Nephron (organoid): ENCODE results near the gene DCLRE1B.

Experiments used
- H3K27ac Mint-ChIP-seq, 3 experiments: 2 replicates each; pipeline ENCODE4 v1.8.0; 2020; ENCODE audit warnings: mixed read lengths in 3 of 3, mild to moderate bottlenecking in 2 of 3, moderate library complexity in 1 of 3
- H3K27me3 Mint-ChIP-seq: 2 replicates; pipeline ENCODE4 v1.8.0; 2021; ENCODE audit warnings: low read depth, mild to moderate bottlenecking, moderate library complexity, mixed read lengths
- H3K36me3 Mint-ChIP-seq: 2 replicates; pipeline ENCODE4 v1.8.0; 2020; ENCODE audit warnings: low read depth, mixed read lengths
- H3K4me1 Mint-ChIP-seq: 2 replicates; pipeline ENCODE4 v1.8.0; 2020; ENCODE audit warnings: mixed read lengths
- H3K4me3 Mint-ChIP-seq, 3 experiments: 2 replicates each; pipeline ENCODE4 v1.8.0; 2020; ENCODE audit warnings: mild to moderate bottlenecking in 3 of 3, mixed read lengths in 3 of 3, moderate library complexity in 2 of 3
- H3K9me3 Mint-ChIP-seq: 2 replicates; pipeline ENCODE4 v1.8.0; 2020; ENCODE audit warnings: mixed read lengths
- CTCF ChIP-seq, 3 experiments: fragments of 200-600 bp; sonication (generic); IDR thresholded peaks; one replicate each; pipeline ENCODE4 v1.5.0; 2021; ENCODE audit warnings: antibody characterized with exemption in 3 of 3; ENCODE audit not compliant: unreplicated experiment in 3 of 3

The DCLRE1B gene

GRCh38 chr1:113871597-113872113 lies 33.5 kb upstream of the DCLRE1B start, which contains the start of gene PTPN22:
Gene PTPN22, minus strand, starts transcription at chr1:113871712.
- Mint-ChIP-seq H3K27me3 (peaks cover 4% of the 10 kb centered on the region), H3K36me3 (no peaks in the 10 kb centered on the region), H3K4me1 (no peaks in the 10 kb centered on the region), H3K9me3 (no peaks in the 10 kb centered on the region), H3K27ac (no peak within 1 kb of the TSS), H3K4me3 (no peak within 1 kb of the TSS)
- no peak for TF ChIP-seq CTCF (IDR thresholded peaks at IDR 0.05; ENCODE audit: unreplicated experiment in 3 of 3)

DNA sequence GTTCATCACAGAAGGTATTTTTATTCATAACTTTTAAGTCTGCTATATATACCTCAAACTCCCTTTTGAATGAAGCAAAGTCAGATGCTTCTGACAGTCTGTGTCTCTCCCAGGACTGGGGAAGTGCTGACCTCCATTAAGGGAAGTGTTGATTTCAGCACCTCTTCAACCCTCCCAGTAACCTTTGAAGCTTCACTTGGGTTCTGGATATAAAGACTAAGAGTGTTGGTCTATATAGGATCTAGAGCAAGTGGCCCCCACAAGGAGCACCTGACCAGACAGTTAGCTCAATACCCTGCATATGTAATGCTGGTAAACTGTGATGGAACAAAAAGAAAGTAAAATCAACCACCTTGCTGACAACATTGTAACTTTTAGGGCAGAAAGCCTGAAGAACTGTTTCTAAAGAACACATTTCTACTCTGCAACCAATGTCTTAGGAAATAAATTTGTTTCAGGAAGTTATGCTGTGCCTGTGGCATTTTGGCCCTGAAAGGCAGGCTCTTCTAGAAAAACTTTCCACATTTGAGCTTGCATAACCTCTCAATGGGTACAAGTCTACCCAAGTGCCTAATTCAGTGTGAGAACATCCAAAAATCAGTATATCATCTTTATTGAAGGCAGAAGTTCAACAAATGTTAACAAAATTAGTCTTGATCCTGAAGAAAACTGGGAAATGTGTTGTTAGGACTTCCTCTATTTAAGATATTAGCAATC lies 32.7 kb upstream of the DCLRE1B start:
- no peaks in the 10 kb centered on the region for H3K4me1 Mint-ChIP-seq
- no peak for TF ChIP-seq CTCF (IDR thresholded peaks at IDR 0.05; ENCODE audit: unreplicated experiment in 3 of 3)
- peaks cover 4% of the 10 kb centered on the region for H3K27me3 Mint-ChIP-seq
- no peaks in the 10 kb centered on the region for H3K36me3 Mint-ChIP-seq
- no peak overlapping the region for H3K4me3 Mint-ChIP-seq
- no peak overlapping the region for H3K27ac Mint-ChIP-seq
- H3K9me3 Mint-ChIP-seq = no peaks in the 10 kb centered on the region

DNA sequence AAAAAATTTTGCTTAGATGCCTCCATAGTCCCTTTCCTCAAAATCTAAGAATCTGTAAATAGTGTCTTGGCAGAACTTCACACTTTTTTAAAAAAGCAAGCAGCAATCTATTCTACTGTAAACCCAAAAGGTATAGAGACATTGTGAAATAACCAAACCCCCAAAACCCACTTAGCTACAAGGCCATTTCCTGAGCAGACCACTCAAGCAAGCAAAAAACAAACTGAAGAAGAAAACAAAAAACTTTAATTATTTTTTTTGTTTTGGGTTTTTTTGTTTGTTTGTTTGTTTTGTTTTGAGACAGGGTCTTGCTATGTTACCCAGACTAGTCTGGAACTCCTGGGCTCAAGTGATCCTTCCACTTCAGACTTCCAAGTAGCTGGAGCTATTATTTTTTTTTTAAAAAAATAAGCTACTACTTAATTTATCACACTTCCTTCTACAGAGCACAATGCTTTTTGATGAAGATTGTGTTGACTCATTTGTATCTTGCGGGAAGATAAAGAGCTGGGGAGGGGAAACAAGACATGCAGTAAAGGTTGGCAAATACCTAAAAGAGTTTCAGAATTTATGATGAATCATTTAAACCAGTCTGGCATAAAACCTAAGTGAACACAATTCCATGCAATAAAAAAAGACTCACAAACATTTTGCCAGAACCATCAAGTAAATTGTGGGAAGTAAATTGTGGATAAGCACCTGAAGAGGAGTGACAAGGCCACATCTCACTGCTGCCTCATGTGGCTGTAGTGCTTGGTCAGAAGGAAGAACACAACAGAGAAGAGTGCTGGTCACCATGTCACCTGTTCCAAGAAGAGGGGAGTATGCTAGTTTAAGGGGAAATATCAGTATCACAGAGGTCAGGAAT lies 30.9 kb upstream of the DCLRE1B start:
- no peak overlapping the region for H3K4me3 Mint-ChIP-seq
- H3K27ac Mint-ChIP-seq = no peak overlapping the region
- H3K36me3 Mint-ChIP-seq = no peaks in the 10 kb centered on the region
- peaks cover under 1% of the 10 kb centered on the region for H3K4me1 Mint-ChIP-seq
- no peaks in the 10 kb centered on the region for H3K9me3 Mint-ChIP-seq
- no peak for TF ChIP-seq CTCF (IDR thresholded peaks at IDR 0.05; ENCODE audit: unreplicated experiment in 3 of 3)
- H3K27me3 Mint-ChIP-seq = peaks cover 4% of the 10 kb centered on the region

DNA sequence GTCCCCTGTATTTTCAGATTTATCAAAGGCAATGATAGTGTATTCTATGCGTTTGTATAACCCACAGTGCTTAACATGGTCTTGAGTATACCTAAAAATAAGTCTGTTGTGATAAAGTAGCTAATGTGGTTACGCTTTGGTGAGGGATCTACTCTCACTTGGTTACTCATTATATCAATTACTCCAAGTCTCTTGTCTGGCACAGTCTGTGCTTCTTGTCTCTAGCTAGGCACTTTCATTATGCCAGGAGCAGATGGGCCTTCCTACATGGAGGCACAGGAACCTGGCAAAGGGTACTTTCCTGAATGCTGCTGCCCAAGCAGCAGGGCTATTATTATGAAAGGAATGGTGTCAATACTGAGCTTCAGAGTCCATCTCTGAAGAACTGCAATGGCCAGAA lies 29.4 kb upstream of the DCLRE1B start:
- peaks cover 4% of the 10 kb centered on the region for H3K4me1 Mint-ChIP-seq
- TF ChIP-seq CTCF (IDR thresholded peaks at IDR 0.05; ENCODE audit: unreplicated experiment in 3 of 3) = no peak
- no peaks in the 10 kb centered on the region for H3K9me3 Mint-ChIP-seq
- H3K4me3 Mint-ChIP-seq = no peak overlapping the region
- H3K27me3 Mint-ChIP-seq = peaks cover 4% of the 10 kb centered on the region
- no peak overlapping the region for H3K27ac Mint-ChIP-seq
- H3K36me3 Mint-ChIP-seq = no peaks in the 10 kb centered on the region

GRCh38 chr1:113876176-113876575 lies 28.9 kb upstream of the DCLRE1B start:
- H3K27me3 Mint-ChIP-seq = peaks cover 4% of the 10 kb centered on the region
- H3K4me1 Mint-ChIP-seq = peaks cover 4% of the 10 kb centered on the region
- no peaks in the 10 kb centered on the region for H3K36me3 Mint-ChIP-seq
- no peak overlapping the region for H3K4me3 Mint-ChIP-seq
- no peaks in the 10 kb centered on the region for H3K9me3 Mint-ChIP-seq
- no peak overlapping the region for H3K27ac Mint-ChIP-seq
- TF ChIP-seq CTCF (IDR thresholded peaks at IDR 0.05; ENCODE audit: unreplicated experiment in 3 of 3) = no peak
